ENCODE measurements around the gene MRGPRX2. TPM values are rescaled to one million over a fixed set of nuclear protein-coding genes. Genes with fewer than 3 reads are reported as not detected.

MRGPRX2 gene
- total RNA-seq, 2 donors from 2014 or later = not detected

DNA sequence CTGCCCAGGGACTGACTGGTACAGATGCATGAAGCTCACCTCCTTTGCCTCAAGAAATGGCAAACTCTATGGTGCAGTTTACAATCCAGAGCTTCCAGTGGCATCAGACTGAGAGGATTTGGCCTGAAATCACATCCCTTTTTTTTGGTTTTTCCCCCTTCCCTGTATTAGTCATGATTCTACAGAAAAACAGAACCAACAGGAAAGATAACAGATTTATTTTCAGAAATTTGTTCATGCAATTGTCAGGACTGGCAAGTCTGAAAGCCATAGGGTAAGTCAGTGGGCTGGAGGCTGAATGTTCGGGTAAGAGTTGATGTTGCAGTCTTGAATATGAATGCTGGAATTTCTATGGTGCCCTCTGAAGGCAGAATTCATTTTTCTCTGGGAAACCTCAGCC, 44.5 kb upstream of the MRGPRX2 start:
- Histone ChIP-seq H3K4me3 (ENCODE audit: low read length) (no peak overlapping the region), H3K9ac (ENCODE audit: extremely low read depth, low read length, poor library complexity, severe bottlenecking) (no peak overlapping the region), H3K27ac (ENCODE audit: low read depth, low read length) (no peak overlapping the region), H3K9me3 (ENCODE audit: control insufficient read depth, low read length) (no peaks in the 10 kb centered on the region), H3K27me3 (ENCODE audit: control insufficient read depth, insufficient read depth, low read length, poor library complexity, severe bottlenecking) (no peaks in the 10 kb centered on the region), H3K36me3 (ENCODE audit: control insufficient read depth, insufficient read depth, low read length) (no peaks in the 10 kb centered on the region), H3K4me1 (ENCODE audit: control insufficient read depth, insufficient read depth, low read length) (no peaks in the 10 kb centered on the region)
- no peak overlapping the region for H3K4me3 Mint-ChIP-seq
- H3K27ac Mint-ChIP-seq = no peak overlapping the region
- no peaks in the 10 kb centered on the region for H3K27me3 Mint-ChIP-seq (ENCODE audit: insufficient read depth)
- WGBS, 2 experiments (ENCODE audit: insufficient coverage in 1 of 2, insufficient read length in 1 of 2) = 86 to 94% methylated on average over 1 of the region's 1 CpG
- H3K9me3 Mint-ChIP-seq = no peaks in the 10 kb centered on the region
- H3K36me3 Mint-ChIP-seq (ENCODE audit: low read depth) = no peaks in the 10 kb centered on the region
- no peak for DNase-seq
- TF ChIP-seq, protein P1, sequence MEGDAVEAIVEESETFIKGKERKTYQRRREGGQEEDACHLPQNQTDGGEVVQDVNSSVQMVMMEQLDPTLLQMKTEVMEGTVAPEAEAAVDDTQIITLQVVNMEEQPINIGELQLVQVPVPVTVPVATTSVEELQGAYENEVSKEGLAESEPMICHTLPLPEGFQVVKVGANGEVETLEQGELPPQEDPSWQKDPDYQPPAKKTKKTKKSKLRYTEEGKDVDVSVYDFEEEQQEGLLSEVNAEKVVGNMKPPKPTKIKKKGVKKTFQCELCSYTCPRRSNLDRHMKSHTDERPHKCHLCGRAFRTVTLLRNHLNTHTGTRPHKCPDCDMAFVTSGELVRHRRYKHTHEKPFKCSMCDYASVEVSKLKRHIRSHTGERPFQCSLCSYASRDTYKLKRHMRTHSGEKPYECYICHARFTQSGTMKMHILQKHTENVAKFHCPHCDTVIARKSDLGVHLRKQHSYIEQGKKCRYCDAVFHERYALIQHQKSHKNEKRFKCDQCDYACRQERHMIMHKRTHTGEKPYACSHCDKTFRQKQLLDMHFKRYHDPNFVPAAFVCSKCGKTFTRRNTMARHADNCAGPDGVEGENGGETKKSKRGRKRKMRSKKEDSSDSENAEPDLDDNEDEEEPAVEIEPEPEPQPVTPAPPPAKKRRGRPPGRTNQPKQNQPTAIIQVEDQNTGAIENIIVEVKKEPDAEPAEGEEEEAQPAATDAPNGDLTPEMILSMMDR (conservative IDR thresholded peaks at IDR 0.05) = no peak
- no peaks in the 10 kb centered on the region for H3K4me1 Mint-ChIP-seq

DNA sequence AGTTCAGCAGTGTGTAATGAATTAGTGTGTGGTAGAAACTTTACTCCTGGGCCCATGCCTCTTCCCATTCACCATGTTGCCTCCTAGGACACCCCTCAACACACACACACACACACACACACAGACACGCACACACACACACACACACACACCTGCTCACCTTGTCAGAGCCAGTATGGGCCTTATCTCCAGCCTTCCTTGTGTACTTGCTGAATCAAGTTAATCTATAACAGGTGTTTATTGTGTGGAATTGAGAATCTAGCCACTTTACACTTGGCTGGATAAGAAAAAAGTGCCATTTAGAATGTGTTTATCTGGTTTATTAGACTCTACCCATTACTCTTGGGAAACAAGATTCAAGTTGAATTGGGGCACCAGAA, 42.0 kb upstream of the MRGPRX2 start:
- no peak overlapping the region for H3K4me3 ChIP-seq (ENCODE audit: low read length)
- no peak for DNase-seq
- no peaks in the 10 kb centered on the region for H3K27me3 Mint-ChIP-seq (ENCODE audit: insufficient read depth)
- no peak overlapping the region for H3K27ac ChIP-seq (ENCODE audit: low read depth, low read length)
- H3K27ac Mint-ChIP-seq = no peak overlapping the region
- no peaks in the 10 kb centered on the region for H3K27me3 ChIP-seq (ENCODE audit: control insufficient read depth, insufficient read depth, low read length, poor library complexity, severe bottlenecking)
- TF ChIP-seq, protein P1 (conservative IDR thresholded peaks at IDR 0.05) = no peak
- no peaks in the 10 kb centered on the region for H3K4me1 ChIP-seq (ENCODE audit: control insufficient read depth, insufficient read depth, low read length)
- H3K36me3 ChIP-seq (ENCODE audit: control insufficient read depth, insufficient read depth, low read length) = no peaks in the 10 kb centered on the region
- H3K9me3 Mint-ChIP-seq = no peaks in the 10 kb centered on the region
- no peaks in the 10 kb centered on the region for H3K36me3 Mint-ChIP-seq (ENCODE audit: low read depth)
- no peaks in the 10 kb centered on the region for H3K9me3 ChIP-seq (ENCODE audit: control insufficient read depth, low read length)
- H3K4me1 Mint-ChIP-seq = no peaks in the 10 kb centered on the region
- H3K4me3 Mint-ChIP-seq = no peak overlapping the region
- H3K9ac ChIP-seq (ENCODE audit: extremely low read depth, low read length, poor library complexity, severe bottlenecking) = no peak overlapping the region
- WGBS, 2 experiments (ENCODE audit: insufficient coverage in 1 of 2, insufficient read length in 1 of 2) = 88% methylated on average over 1 of the region's 1 CpG; no CpG with 5 or more reads in 1 of the 2 experiments

DNA sequence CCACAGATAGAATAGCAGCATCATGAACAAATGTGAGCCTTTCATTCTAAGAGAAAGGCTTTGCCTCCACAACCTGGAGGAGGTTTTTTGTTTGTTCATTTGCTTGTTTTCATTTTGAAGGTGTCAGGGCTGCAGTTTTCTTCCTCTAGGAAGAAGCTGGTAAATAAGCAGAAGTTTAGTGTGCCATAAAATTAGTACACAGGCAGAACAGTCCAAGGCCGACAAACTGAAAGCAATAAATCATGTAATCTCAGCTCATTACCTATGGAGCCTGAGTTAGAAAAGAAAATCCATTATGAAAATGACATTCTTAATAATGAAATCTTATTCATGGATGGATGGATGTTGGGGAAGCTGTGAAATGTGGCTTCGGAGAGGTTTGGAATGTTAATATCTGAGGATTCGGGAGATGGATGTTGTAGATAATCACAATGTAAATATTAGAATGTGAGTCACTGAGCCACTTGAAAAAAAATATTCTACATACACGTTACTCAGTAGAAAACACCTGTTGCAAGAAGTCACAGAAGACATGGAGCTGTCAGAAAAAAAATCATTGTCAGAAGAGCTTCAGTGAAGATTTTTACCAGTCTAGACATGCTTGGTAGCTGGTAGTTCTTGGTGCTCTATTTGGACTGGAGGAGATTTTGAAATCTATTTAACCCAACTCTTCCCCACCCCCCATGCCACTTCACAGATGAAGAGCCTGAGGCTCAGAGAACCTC, 41.4 kb upstream of the MRGPRX2 start:
- H3K9me3 Mint-ChIP-seq = no peaks in the 10 kb centered on the region
- WGBS, 2 experiments (ENCODE audit: insufficient coverage in 1 of 2, insufficient read length in 1 of 2) = 95 to 100% methylated on average over 2 to 4 of the region's 4 CpGs

More for the DNA sequence above, 41.4 kb upstream of the MRGPRX2 start:
- no peak overlapping the region for H3K4me3 ChIP-seq (ENCODE audit: low read length)
- H3K9me3 ChIP-seq (ENCODE audit: control insufficient read depth, low read length) = no peaks in the 10 kb centered on the region
- TF ChIP-seq, protein P1 (conservative IDR thresholded peaks at IDR 0.05) = no peak
- no peaks in the 10 kb centered on the region for H3K4me1 Mint-ChIP-seq
- H3K27me3 ChIP-seq (ENCODE audit: control insufficient read depth, insufficient read depth, low read length, poor library complexity, severe bottlenecking) = peaks cover 5% of the 10 kb centered on the region
- H3K9ac ChIP-seq (ENCODE audit: extremely low read depth, low read length, poor library complexity, severe bottlenecking) = no peak overlapping the region
- no peaks in the 10 kb centered on the region for H3K36me3 ChIP-seq (ENCODE audit: control insufficient read depth, insufficient read depth, low read length)
- peaks cover under 1% of the 10 kb centered on the region for H3K27me3 Mint-ChIP-seq (ENCODE audit: insufficient read depth)
- H3K27ac Mint-ChIP-seq = no peak overlapping the region
- H3K36me3 Mint-ChIP-seq (ENCODE audit: low read depth) = no peaks in the 10 kb centered on the region
- no peak overlapping the region for H3K4me3 Mint-ChIP-seq
- no peaks in the 10 kb centered on the region for H3K4me1 ChIP-seq (ENCODE audit: control insufficient read depth, insufficient read depth, low read length)
- no peak overlapping the region for H3K27ac ChIP-seq (ENCODE audit: low read depth, low read length)
- no peak for DNase-seq

Measured in endodermal cell (in vitro differentiated cells).